NCI-H2029 treated with DMSO at 0.1 percent for 48 hours (cell line): ENCODE measurements around the gene VGLL3.
"Not testable (repeated sequence)": the region's sequence is repeated elsewhere in the genome, so short reads cannot be mapped to it uniquely, and the experiment has no call there.

Experiments used
- DNase-seq: peaks from one replicate; lab custom pipeline; 2025; lab: John Stamatoyannopoulos, UW

The VGLL3 gene

DNA sequence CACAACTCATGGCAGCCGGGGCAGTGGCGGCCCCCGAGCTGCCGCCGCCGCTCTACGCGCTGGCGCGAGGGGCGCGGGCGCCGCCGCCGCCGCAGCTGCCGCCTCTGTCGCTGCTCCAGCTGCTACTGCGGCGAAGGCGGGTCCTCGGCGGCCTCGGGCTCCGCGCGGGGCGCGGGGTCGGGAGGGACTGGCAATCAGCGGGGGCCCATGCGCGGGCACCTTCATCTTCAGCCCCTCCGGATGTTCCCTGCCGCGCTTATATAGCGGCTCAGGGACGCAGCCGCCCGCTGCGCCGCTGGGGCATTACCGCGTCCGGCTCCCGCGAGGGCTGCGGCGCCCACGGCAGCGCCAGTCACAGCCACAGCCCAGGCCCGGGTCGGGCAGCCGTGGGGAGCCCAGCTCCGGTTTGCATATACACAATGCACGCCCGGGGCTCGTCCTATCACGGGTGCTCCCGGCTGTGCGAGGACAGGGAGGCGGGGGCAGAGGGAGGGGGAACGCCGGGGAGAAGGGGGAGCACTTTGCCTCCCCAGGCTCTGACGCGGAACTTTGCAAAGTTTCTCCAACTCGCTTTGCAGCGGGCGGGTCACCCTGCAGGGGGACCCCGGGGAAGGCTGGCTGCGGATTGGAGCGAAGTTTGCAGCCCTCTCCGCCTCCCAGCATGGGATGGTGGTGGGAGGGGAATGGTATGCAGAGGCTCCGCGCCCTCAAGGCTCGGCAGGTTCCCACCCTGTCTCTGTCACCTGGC lies at the start of gene VGLL3:
VGLL3 (minus strand) TSS at position 416 of the 748 bp plus-strand sequence; CDS start at position 10, 406 bp downstream.
- no peak for DNase-seq

DNA sequence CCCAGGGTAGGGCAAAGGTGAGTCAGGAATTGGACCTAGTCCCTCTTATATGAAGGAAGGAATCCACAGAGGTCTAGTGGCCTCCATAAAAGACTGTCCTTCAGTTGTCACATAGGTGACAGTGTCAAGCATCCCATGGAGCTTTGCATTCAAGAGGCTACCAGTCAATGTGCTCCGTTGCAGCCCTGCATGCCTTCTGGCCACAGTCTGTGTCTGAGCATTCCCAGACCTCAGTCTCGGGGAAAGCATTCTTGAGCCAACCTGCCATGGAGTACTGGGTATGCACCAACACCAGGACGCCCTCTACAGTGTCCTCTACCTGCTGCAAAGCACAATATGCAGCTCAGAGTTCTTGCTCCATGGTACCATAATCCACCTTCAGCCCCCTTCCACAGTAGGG lies 46.7 kb upstream of the VGLL3 start:
- DNase-seq, result no peak

GRCh38 chr3:87036671-87037070 lies 45.7 kb upstream of the VGLL3 start:
- DNase-seq, result no peak

DNA sequence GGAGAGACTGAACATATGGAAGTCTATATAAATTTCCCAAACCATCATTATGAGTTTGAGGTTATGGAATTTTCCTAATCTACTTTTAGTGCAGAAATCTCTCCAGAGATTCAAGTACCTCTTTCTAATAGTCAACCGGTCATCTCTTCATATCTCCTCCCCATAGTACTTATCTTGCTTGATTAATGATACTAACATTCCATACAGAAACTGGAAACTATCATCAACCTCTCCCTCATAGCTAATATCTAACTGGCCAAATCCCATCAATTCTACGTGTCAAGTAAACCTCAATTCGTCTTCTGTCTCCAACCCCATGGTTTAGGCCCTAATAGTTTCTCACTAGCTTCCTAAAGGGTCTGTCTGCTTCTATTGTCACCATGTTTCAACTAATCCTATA lies 44.4 kb upstream of the VGLL3 start:
- DNase-seq, result no peak

GRCh38 chr3:87033205-87033604 lies 42.3 kb upstream of the VGLL3 start:
- DNase-seq, result no peak

- DNase-seq, result no peak
These were observed 35.0 kb upstream of the VGLL3 start for GRCh38 chr3:87025661-87026645.

DNA sequence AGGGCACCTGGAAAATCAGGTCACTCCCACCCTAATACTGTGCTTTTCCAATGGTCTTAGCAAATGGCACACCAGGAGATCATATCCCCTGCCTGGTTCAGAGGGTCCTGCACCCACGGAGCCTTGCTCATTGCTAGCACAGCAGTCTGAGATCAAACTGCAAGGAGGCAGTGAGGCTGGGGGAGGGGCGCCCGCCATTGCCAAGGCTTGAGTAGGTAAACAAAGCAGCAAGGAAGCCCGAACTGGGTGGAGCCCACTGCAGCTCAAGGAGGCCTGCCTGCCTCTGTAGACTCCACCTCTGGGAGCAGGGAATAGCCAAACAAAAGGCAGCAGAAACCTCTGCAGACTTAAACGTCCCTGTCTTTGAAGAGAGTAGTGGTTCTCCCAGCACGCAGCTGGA lies 26.4 kb upstream of the VGLL3 start:
- DNase-seq, result not testable (repeated sequence)

DNA sequence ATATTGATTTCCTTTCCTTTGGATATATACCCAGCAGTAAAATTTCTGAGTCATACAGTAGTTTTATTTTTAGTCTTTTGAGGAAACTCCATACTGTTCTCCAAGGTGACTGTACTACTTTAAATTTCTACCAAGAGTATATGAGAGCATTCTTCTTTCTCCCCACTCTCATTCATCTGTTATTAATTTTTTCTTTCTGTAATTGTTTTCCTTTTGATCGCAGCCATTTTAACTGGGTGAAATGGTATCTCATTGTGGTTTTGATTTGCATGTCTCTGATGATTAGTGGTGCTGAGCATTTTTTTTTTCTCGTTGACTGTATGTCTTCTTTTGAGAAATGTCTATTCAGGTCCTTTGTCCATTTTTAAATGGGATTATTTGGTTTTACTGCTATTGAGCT lies 18.3 kb upstream of the VGLL3 start:
- no peak for DNase-seq

GRCh38 chr3:87006844-87007439 lies 16.0 kb upstream of the VGLL3 start:
- DNase-seq, result no peak

- DNase-seq, result no peak
These were observed 13.9 kb upstream of the VGLL3 start for GRCh38 chr3:87004883-87005282.

- DNase-seq, result no peak
These were observed 11.4 kb upstream of the VGLL3 start for GRCh38 chr3:87002346-87002745.

GRCh38 chr3:87001473-87002098 lies 10.6 kb upstream of the VGLL3 start:
- no peak for DNase-seq

DNA sequence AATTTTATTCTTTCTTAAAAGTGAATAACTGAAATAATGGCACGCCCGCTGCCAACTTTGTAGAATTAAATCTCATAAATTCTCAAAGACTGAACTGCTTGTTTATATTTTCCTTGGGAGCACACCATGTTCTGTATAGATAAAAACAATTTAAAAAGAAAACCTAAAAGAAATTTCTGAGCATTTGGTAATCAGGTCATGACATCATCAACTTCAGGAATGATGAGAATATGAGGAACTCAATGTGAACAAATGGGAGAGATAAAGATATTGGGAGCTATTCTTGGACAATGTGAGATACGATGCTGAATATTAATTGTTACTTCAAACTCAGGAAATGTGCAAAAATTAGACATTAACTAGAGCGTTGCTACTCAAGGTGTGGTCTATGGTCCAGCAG lies 10.0 kb upstream of the VGLL3 start:
- DNase-seq, result no peak

DNA sequence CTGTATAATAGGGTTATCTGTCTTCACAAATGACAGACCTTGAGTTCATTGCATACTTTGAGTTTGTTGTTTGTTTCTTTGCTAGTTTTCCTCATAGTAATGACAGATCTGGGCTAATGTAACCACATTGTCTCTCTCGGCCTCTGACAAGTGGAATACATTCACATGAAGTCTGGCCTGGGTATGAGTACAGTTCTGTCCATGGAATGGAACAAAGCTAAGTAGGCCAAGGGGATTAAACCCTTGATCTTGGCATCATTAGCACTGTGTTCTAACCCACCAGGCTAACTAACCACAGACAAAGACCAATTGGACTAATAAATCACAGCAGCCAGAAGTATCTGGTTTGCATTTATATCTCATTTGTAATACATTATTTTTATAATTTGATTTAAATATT lies 7.6 kb upstream of the VGLL3 start:
- DNase-seq, result no peak

- no peak for DNase-seq
These were observed 5.5 kb upstream of the VGLL3 start for GRCh38 chr3:86996261-86996955.

DNA sequence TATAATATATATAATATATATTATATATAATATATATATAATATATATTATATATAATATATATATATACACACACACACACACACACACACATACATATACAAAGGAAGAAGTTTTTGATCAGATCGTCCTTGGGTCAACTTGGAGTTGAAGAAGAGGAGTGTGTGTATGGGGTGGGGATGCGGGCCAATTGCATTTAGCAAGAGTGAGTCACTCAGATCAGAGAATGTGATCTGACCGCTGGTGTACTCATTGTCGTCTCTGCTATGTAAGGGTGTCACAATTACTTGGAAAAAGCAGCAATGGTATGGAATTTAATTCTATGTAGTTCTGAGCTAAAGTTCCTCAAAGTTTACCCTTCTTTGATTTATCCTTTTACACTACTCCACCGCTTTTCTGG lies 4.6 kb upstream of the VGLL3 start:
- DNase-seq, result no peak

GRCh38 chr3:86993704-86994103 lies 2.8 kb upstream of the VGLL3 start:
- DNase-seq, result no peak

DNA sequence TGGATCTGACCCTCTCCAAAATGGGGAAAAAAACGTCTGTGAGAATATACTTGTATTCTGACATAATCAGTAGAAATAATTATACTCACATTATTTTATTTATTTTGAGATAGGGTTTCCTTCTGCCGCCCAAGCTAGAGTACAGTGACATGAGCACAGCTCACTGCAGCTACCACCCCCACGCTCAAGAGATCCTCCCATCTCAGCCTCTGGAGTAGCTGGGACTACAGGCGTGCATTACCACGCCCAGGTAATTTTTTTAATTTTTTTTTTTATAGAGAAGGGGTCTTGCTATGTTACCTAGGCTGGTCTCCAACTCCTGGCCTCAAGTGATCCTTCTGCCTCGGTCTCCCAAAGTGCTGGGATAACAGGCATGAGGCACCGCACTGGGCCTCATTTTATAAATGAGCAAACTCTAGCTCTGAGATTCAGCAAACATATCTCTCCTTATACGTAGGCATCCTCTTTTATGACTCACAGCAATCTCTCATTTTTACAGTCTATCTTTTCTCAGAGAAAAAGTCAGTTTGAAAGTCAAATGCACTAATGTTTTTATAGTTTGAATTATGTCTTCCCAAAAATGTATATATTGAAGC lies 989 bp upstream of the VGLL3 start:
- DNase-seq, result no peak

DNA sequence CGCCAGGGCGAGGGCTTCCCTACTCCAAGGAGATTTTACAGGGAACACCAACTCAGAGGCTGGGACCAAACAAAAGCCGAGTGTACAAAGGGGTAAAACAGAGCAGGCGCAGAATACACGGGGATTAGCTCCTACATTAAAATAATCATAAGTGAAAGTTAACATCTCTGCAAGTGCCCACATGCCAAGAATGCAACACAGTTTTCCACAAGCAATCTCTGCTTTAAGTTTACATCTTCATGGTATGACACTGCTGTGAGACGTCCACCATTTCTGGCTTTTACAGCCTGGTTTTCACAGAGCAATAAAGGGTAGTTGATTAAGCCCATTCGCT lies 500 bp upstream of the VGLL3 start:
- no peak for DNase-seq

DNA sequence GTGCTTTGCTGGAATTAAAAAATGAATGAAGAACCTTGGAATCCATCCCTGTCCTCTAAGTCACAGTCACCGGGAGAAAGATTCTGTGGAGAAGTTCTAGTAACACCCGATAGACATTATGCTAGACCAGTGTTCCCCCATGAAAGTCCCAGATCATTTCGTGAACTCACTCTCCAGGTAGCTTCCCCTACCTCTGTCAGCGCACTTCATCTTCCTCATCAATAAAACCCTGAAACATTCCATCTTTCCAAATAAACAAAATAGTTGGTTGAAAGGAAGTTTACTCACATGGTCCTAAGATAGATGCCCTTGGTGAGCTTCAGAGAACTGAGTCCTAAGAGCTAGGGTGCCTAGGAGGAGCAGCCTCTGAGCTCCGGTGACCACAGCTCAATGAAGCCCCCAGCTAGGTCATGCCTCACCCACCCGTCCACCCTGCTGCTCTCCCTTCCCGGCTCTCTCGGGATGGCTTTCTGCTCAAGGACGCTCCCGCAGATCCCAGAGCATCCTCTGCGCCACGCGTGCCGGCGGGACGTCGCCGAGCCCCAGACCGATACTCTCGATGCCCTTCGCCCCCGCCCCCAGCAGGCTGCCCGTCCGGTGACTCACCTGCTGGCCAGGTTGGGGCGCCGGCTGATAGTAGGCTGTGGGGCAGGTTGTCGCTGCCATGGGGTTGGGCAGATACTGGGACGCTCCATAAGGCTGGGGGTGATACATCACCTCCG lies 776 bp downstream of the VGLL3 start:
- DNase-seq, result no peak

DNA sequence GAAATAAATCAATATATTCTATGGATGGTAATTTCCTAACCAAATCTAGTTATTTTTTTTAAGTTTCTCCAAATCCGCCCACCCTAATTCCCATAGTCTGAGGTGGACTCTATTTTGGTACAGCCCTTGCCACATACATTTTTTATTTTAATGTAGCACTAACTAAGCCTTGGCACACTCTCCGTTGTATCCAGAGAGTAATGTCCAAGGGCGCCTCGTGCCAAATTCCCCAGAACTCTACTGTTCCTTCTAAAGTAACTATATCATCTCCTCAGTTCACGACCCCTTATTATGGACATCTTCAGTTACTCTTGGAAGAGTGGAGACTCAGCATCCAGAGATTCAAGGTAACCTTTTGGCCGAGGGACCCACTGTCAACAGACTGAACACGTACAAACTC lies 1.3 kb downstream of the VGLL3 start:
- no peak for DNase-seq
